HepG2 (cell line): Measurements from ENCODE around the gene ATP6V0E2. TPM values are rescaled to one million over a fixed set of nuclear protein-coding genes. Genes with fewer than 3 reads are reported as not detected.

ENCODE experiments used
- AGO2 ChIP-seq: fragments of 200-400 bp; formaldehyde crosslinking; optimal IDR thresholded peaks from 2 replicates; pipeline ENCODE3; 2017; ENCODE audit warnings: mild to moderate bottlenecking, low read depth, low read length, moderate library complexity
- CCAR2 ChIP-seq: fragments of 200-400 bp; formaldehyde crosslinking; optimal IDR thresholded peaks from 2 replicates; pipeline ENCODE3; 2018; ENCODE audit warnings: low read depth, mild to moderate bottlenecking, low read length, moderate library complexity
- GABPA ChIP-seq, 2 experiments: IDR thresholded peaks; 2 replicates each; pipeline ENCODE4 v1.6.1; 2011 to 2016; ENCODE audit warnings: low read depth in 2 of 2, low read length in 1 of 2, missing biosample characterization in 1 of 2, missing genetic modification characterization in 1 of 2
- HNF4G ChIP-seq, 2 experiments: sonication (generic) in 1 of 2; formaldehyde crosslinking in 1 of 2; IDR thresholded peaks; 2 replicates each; pipeline versions ENCODE4 v1.4.0 to v1.6.1; 2011 to 2020; ENCODE audit warnings: borderline replicate concordance in 2 of 2, low read depth in 2 of 2, mild to moderate bottlenecking in 2 of 2, low read length in 1 of 2, missing genetic modification reagents in 1 of 2, moderate library complexity in 1 of 2
- JUN ChIP-seq: sonication (generic); formaldehyde crosslinking; IDR thresholded peaks from 2 replicates; pipeline ENCODE4 v1.4.0; 2020; ENCODE audit warnings: mild to moderate bottlenecking, missing genetic modification reagents
- KAT7 ChIP-seq: IDR thresholded peaks from 2 replicates; pipeline ENCODE4 v1.6.1; 2018; ENCODE audit warnings: borderline replicate concordance, missing compliant biosample characterization
- KLF11 ChIP-seq: IDR thresholded peaks from 2 replicates; pipeline ENCODE4 v1.6.1; 2016; ENCODE audit warnings: missing compliant biosample characterization
- KLF6 ChIP-seq: IDR thresholded peaks from 2 replicates; pipeline ENCODE4 v1.8.0; 2016; ENCODE audit warnings: missing biosample characterization, missing genetic modification reagents
- SKI ChIP-seq: fragments of 450-650 bp; IDR thresholded peaks from one replicate; pipeline ENCODE4 v1.6.1; 2018; ENCODE audit warnings: mild to moderate bottlenecking; ENCODE audit not compliant: partially characterized antibody
- SMYD3 ChIP-seq: sonication (generic); formaldehyde crosslinking; IDR thresholded peaks from 2 replicates; pipeline ENCODE4 v1.8.1; 2023; ENCODE audit warnings: mild to moderate bottlenecking, missing genetic modification reagents
- SNRNP70 ChIP-seq: fragments of 200-400 bp; formaldehyde crosslinking; IDR thresholded peaks from 2 replicates; pipeline ENCODE4 v1.6.1; 2017; ENCODE audit warnings: mild to moderate bottlenecking, low read depth, low read length, moderate library complexity
- SPEN ChIP-seq: sonication (generic); formaldehyde crosslinking; IDR thresholded peaks from 2 replicates; pipeline ENCODE4 v1.5.1; 2020; ENCODE audit warnings: low read depth, mild to moderate bottlenecking, missing genetic modification reagents
- ZBTB1 ChIP-seq: sonication (generic); formaldehyde crosslinking; IDR thresholded peaks from 2 replicates; pipeline ENCODE4 v1.4.0; 2020; ENCODE audit warnings: missing genetic modification reagents, borderline replicate concordance
- ZFP36 ChIP-seq: fragments of 150-350 bp; IDR thresholded peaks from 2 replicates; pipeline ENCODE4 v1.6.1; 2018; ENCODE audit warnings: borderline replicate concordance, low read length, low read depth; ENCODE audit not compliant: partially characterized antibody
- ZFP36L2 ChIP-seq: sonication (generic); formaldehyde crosslinking; IDR thresholded peaks from 2 replicates; pipeline ENCODE4 v1.4.0; 2020; ENCODE audit warnings: missing genetic modification reagents
- ZMYM2 ChIP-seq: sonication (generic); formaldehyde crosslinking; IDR thresholded peaks from 2 replicates; pipeline ENCODE4 v1.8.0; 2022; ENCODE audit warnings: mild to moderate bottlenecking, missing genetic modification reagents
- ZNF143 ChIP-seq: sonication (generic); formaldehyde crosslinking; IDR thresholded peaks from 2 replicates; pipeline ENCODE4 v1.4.0; 2020; ENCODE audit warnings: missing genetic modification reagents
- ZNF605 ChIP-seq: sonication (generic); formaldehyde crosslinking; IDR thresholded peaks from 2 replicates; pipeline ENCODE4 v1.8.0; 2022; ENCODE audit warnings: mild to moderate bottlenecking, missing genetic modification reagents
- ZNF629 ChIP-seq: sonication (generic); formaldehyde crosslinking; conservative IDR thresholded peaks from 2 replicates; pipeline ENCODE4 v1.5.0; 2020; ENCODE audit warnings: missing genetic modification reagents
- ZNF678 ChIP-seq: sonication (generic); formaldehyde crosslinking; IDR thresholded peaks from 2 replicates; pipeline ENCODE4 v1.4.0; 2020; ENCODE audit warnings: mild to moderate bottlenecking, missing genetic modification reagents
- ZNF713 ChIP-seq: sonication (generic); formaldehyde crosslinking; IDR thresholded peaks from 2 replicates; pipeline ENCODE4 v1.4.0; 2020; ENCODE audit warnings: mild to moderate bottlenecking, missing genetic modification reagents
- ZNF746 ChIP-seq: sonication (generic); formaldehyde crosslinking; IDR thresholded peaks from 2 replicates; pipeline ENCODE4 v1.8.0; 2022; ENCODE audit warnings: mild to moderate bottlenecking, missing genetic modification reagents
- ZNF773 ChIP-seq: sonication (generic); formaldehyde crosslinking; IDR thresholded peaks from 2 replicates; pipeline ENCODE4 v1.4.0; 2020; ENCODE audit warnings: missing genetic modification reagents, borderline replicate concordance
- ZNF775 ChIP-seq: sonication (generic); formaldehyde crosslinking; IDR thresholded peaks from 2 replicates; pipeline ENCODE4 v1.4.0; 2020; ENCODE audit warnings: missing genetic modification reagents, mild to moderate bottlenecking, moderate library complexity, borderline replicate concordance
- ZNF792 ChIP-seq: IDR thresholded peaks from 2 replicates; pipeline ENCODE4 v1.6.1; 2016
- polyA plus RNA-seq, 8 experiments: library from polyadenylated mRNA; depleted of rRNA in 3 of 8; stranded (reverse) in 7 of 8; unstranded in 1 of 8; fragments of >200 nt; fragmentation: Illumina TruSeq in 4 of 8; extraction: Trizol in 4 of 8; gene quantifications; 2 replicates each; pipeline versions ENCODE4 v1.2.1 to v1.2.3, GENCODE V29; 2011 to 2016; ENCODE audit warnings: low read depth in 4 of 8, missing spikeins in 1 of 8, mixed read lengths in 1 of 8; ENCODE audit not compliant: insufficient read depth in 1 of 8
- total RNA-seq, 5 experiments: library from RNA; depleted of rRNA; stranded (reverse); fragments of >200 nt; fragmentation: Illumina TruSeq; extraction: Trizol; gene quantifications; 2 replicates each; pipeline ENCODE4 v1.2.3, GENCODE V29; 2016; ENCODE audit warnings: low read depth in 1 of 5
- TF ChIP-seq, protein P1 (sequence below): sonication (generic); formaldehyde crosslinking; IDR thresholded peaks from 2 replicates; pipeline ENCODE4 v1.4.0; 2020; ENCODE audit warnings: missing genetic modification reagents
- TF ChIP-seq, protein P2 (sequence below): sonication (generic); formaldehyde crosslinking; IDR thresholded peaks from 2 replicates; pipeline ENCODE4 v1.4.0; 2020; ENCODE audit warnings: low read depth, missing genetic modification reagents

Gene ATP6V0E2
- total and polyA plus RNA-seq, 2 of the 13 experiments (the other 11 are each of a cell fraction or from before 2014, with no cell fraction given) = 36.8 to 203 TPM

DNA sequence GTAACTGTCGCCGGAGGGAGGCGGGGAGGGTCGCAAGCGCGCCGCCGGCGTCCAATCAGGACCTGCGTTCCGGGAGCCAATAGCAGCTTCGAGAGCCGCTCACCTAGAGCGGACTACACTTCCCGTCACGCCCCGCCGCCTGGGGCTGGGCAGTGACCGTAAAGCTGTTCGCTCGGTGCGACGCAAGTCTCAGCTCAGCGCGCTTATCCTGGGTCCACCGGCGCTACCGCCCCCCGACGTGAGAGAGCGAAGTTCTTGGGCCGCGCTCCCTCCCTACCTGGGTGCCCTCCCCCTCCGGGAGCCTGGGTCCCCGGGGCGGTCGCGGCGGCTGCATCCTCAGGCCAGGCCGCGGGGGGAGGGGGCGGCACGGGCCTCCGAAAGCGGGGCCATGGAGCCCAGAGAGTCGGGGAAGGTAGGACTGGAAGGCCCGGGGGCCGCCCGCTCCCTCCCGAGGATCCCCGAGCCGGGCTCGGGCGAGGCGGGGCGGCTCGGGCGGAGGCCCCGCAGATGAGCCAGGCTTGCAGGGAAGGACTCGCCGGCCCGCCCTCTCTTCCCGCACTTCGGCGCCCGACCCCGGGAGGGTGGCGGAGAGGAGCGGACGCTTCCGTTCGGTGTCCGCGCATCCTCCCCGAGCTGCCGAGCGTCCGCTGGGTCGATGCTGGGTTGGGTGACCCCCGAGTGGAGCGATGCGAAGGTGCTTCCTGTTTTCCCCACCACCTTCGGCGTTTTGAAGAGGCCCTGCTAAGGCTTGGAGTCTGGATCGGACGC is 35.4 kb upstream of the ATP6V0E2 start, which contains the start of gene ZNF862 (continued):
- TF ChIP-seq ZNF678 (CRISPR knock-in tag) (no peak), ZNF629 (CRISPR knock-in tag) (no peak), HNF4G (IDR thresholded peaks at IDR 0.05; ENCODE audit: borderline replicate concordance, low read depth, low read length) (peak; percentile 65), HNF4G (CRISPR knock-in tag; IDR thresholded peaks at IDR 0.05; ENCODE audit: borderline replicate concordance, low read depth) (peak; percentile 66; the same call in 1 of the 2 replicates), SPEN (CRISPR knock-in tag) (peak; percentile 94), ZNF746 (peak; percentile 98), ZNF713 (no peak), SKI (no peak), JUN (CRISPR knock-in tag) (no peak), ZMYM2 (CRISPR knock-in tag) (peak; percentile 94; the same call in 1 of the 2 replicates), CCAR2 (no peak), ZBTB1 (CRISPR knock-in tag) (no peak), KLF6 (CRISPR knock-in tag) (no peak), SNRNP70 (no peak), ZNF605 (no peak; the same call in 1 of the 2 replicates), AGO2 (peak; percentile 82), SMYD3 (CRISPR knock-in tag) (no peak), ZNF792 (CRISPR knock-in tag) (peak; percentile 52; the same call in 1 of the 2 replicates), ZNF143 (CRISPR knock-in tag) (peak; percentile 99), ZFP36 (no peak), ZNF773 (no peak), KAT7 (CRISPR knock-in tag) (peak; percentile 76; the same call in 1 of the 2 replicates), ZFP36L2 (CRISPR knock-in tag) (no peak), ZNF775 (CRISPR knock-in tag) (no peak; the same call in 1 of the 2 replicates), KLF11 (CRISPR knock-in tag) (0 out of 2 replicates have a peak, but pooled peaks have one; percentile 63), GABPA (IDR thresholded peaks at IDR 0.05; ENCODE audit: low read depth, low read length) (no peak), GABPA (CRISPR knock-in tag; IDR thresholded peaks at IDR 0.05; ENCODE audit: low read depth) (peak; percentile 63)
- TF ChIP-seq, protein P1, sequence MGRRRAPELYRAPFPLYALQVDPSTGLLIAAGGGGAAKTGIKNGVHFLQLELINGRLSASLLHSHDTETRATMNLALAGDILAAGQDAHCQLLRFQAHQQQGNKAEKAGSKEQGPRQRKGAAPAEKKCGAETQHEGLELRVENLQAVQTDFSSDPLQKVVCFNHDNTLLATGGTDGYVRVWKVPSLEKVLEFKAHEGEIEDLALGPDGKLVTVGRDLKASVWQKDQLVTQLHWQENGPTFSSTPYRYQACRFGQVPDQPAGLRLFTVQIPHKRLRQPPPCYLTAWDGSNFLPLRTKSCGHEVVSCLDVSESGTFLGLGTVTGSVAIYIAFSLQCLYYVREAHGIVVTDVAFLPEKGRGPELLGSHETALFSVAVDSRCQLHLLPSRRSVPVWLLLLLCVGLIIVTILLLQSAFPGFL (CRISPR knock-in tag) = no peak
- TF ChIP-seq, protein P2, sequence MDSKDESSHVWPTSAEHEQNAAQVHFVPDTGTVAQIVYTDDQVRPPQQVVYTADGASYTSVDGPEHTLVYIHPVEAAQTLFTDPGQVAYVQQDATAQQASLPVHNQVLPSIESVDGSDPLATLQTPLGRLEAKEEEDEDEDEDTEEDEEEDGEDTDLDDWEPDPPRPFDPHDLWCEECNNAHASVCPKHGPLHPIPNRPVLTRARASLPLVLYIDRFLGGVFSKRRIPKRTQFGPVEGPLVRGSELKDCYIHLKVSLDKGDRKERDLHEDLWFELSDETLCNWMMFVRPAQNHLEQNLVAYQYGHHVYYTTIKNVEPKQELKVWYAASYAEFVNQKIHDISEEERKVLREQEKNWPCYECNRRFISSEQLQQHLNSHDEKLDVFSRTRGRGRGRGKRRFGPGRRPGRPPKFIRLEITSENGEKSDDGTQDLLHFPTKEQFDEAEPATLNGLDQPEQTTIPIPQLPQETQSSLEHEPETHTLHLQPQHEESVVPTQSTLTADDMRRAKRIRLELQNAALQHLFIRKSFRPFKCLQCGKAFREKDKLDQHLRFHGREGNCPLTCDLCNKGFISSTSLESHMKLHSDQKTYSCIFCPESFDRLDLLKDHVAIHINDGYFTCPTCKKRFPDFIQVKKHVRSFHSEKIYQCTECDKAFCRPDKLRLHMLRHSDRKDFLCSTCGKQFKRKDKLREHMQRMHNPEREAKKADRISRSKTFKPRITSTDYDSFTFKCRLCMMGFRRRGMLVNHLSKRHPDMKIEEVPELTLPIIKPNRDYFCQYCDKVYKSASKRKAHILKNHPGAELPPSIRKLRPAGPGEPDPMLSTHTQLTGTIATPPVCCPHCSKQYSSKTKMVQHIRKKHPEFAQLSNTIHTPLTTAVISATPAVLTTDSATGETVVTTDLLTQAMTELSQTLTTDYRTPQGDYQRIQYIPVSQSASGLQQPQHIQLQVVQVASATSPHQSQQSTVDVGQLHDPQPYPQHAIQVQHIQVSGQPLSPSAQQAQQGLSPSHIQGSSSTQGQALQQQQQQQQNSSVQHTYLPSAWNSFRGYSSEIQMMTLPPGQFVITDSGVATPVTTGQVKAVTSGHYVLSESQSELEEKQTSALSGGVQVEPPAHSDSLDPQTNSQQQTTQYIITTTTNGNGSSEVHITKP (CRISPR knock-in tag) = no peak
